Activated CD4-positive, alpha-beta T cell treated with anti-CD3 and anti-CD28 coated beads, Interleukin-2, amount 50 U/mL, for 1 hour (primary cell): Measurements from ENCODE around the gene TPI1.
A peak's percentile ranks its signal among the peaks of the same experiment; 100 is the strongest.
"Not testable (repeated sequence)": the region's sequence is repeated elsewhere in the genome, so short reads cannot be mapped to it uniquely, and the experiment has no call there.

ENCODE experiments used
- DNase-seq: peaks from one replicate; pipeline ENCODE4 v3.0.0-alpha.2; 2020

TPI1 gene

DNA sequence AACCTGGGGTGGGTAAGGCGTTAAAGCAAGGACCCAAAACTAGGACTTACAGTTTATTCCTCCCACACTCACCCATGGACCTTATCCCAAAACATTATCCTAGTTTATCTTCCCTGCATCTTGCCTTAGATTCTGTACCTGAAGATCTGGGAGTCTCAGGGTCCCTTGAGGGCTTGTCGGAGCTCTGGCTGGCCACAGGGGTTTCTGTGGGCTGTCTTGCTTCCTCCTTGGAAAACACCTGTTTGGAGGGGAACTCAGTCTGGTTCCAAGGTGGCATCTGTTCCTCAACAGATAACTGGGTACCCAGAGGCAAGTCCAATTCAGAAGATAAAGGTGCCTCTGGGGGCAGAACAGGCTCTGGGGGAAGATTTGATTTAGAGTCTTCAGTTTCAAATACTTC is 17.9 kb upstream of the TPI1 start:
- no peak for DNase-seq

DNA sequence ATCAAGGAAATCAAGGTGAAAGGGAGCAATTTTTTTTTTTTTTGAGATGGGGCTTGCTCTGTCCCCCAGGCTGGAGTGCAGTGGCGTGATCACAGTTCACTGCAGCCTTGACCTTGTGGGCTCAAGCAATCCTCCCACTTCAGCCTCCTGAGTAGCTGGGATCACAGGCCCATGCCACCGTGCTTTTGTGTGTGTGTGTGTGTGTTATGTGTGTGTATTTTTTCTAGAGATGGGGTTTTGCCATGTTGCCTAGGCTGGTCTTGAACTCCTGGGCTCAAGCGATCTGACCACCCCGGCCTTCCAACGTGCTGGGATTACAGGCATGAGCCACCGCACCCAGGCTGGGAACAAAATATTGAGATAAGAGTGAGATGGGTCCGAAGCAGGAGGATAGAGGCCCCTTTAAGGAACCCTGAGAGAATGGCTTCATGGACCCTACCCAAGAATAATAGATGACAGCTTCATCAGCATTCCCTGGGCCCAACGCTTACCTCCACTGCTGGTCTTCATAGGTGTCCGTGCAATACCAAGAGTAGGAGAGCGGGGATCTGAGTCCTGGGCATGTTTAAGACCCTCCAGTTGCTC is 17.3 kb upstream of the TPI1 start:
- DNase-seq = no peak

DNA sequence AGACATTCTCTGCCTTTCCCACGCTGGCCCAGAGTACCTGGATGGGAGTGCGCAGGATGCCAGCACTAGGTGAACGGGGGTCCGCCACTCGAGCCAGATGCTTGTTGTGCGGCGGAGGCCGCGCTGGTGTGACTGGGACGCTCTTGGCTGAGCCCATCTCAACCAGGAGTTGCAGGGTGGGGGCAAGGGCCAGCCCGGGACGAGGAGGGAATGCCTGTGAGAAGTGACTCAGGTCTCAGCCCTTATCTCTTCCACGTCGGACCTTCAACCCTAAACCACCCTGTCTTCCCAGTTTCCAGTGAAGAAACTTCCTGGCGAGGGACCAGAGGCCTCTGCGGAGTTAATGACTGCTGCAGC is 16.6 kb upstream of the TPI1 start:
- DNase-seq = no peak

DNA sequence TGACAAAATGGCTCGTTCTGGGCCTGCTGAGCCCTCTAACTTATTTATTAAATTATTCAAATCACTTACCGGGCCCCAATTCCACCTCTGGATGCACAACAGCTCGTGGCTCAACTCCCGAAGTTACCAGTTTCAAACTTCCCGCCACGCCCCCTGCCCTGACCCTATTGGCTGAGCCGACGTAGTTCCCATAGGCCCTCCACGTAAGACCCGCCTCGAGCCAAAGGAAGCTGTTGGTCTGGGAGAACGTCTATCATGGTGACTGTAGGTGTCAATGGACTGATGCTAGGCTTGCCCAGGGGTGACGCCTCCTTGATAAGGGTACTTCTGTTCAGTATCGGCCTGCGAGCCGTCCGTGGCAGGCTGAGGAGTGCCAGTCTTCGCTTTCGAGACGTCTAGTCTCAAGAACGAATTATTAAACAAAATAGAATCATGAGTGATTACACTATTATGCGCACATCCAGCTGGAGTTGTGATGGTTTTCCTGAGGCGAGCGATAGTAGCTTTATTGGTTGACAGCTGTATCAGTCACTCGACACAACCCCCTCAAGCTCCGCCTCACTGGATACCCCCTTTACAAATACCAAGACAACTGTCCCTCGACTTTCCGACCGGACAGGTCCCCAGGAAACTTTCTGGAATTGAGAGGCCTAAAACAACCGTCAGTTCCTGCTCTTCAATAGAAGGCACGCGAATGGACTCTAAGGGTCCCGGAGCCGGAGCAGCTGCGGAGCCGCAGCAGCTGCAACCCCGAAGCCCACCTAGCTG is 16.0 kb upstream of the TPI1 start, which contains the start of gene CDCA3:
Gene CDCA3 (minus strand): TSS at position 134 of the 768 bp plus-strand sequence. CDS start 334 bp downstream, outside the sequence.
- peak; percentile 88 for DNase-seq

DNA sequence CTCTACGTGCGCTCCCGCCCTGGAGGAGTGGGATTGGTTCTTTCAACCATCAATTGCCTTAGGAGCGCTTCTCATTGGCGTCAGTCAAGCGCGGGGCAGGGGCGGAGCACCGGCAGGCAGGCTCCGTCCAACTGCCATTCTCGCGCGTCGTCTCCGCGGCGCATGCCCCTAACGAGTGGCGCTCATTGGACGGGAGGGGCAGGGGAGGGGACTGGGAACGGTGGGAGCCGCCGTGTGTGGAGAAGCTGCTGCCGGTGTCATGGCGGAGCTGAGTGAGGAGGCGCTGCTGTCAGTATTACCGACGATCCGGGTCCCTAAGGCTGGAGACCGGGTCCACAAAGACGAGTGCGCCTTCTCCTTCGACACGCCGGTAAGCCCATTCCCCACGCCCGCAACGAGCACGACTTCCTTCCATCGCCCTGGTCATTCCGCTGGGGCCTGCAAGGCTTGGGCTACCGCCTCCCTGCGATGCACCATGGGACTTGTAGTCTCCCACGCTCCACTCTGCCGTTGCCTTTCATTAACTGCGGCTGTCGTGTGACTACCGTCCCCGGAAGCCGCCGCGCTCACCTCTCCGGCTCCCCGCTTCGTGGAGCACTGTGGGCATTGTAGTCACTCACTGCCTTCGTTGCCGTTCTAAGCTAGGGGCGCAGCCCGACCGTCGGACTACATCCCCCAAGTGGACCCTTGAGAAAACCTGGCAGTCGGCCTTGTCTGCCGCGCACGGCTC is 15.2 kb upstream of the TPI1 start, which contains the start of gene USP5:
Gene USP5 (plus strand): TSS at position 230 of the 730 bp plus-strand sequence. CDS start 30 bp downstream, at position 260.
- peak; percentile 97 for DNase-seq

DNA sequence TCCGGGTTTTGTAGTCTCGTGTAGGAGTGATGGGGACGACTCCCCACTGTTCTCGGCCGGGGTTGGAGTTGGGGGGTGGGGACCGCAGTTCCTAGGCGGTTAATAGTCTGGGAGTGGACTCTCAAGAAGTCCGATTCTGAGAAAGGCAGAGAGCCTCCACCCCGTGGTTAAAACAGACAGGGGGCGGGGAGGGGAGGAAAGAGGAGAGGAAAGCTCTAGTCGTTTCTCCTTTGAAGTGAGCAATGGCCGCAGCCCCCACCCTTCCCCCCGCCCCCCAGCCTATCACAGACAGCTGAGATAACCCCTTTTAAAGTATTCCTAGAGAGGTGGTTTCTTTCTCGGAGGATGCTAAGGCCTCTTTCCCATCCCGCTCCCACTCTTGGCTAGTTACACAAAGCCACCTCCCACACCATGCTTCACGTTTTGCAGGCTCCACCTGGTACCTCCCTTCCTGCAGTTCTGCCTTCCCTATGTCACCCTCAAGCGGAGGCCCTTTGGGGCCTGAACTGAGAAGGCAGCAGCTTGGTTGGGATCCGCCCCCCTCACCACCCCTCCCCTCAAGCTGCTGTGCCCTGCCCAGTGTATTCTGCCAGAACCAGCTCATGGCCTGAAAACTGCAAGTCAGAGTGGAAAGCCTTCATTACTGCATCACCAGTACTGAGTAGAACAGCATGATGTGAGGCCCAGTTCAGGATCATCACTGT is 14.5 kb upstream of the TPI1 start:
- peak; percentile 54 for DNase-seq

DNA sequence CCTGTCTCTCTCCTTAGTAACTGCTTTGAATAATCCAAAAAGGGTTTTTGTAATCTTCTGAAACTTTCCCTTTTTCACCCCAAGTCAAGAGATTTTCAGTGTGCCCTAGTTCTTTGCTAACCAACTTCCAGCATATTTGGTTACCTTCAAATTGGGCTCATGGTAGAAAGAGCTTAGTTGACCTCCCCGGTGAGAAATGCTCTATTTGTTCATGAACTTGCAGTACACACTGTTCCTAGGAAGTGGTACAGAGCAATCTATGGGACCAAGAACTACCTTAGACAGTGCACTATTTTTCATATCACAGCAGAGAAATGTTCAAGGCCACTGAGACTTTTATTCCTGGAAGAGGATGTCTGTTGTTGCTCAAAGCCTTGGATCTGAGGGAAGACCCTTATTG is 13.7 kb upstream of the TPI1 start:
- no peak for DNase-seq

DNA sequence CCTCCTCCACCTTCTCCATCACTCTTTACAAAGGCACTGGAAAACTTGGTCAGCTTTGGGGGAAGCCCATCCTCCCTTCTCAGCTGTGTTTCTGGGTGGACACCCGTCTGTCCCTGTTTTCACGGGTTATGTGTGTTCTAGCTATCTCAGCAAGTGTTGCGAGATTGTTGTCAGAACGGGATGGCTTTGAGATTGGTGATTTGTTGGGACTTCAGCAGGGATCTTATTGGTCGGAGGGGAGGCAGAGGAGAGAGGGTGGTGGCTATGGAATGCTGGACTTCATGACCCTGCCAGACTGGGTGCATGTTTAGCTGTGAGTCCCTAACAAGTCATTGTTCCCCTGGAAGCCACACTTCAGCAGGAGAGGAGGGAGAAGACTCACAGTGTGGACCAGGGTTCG is 13.3 kb upstream of the TPI1 start:
- no peak for DNase-seq

DNA sequence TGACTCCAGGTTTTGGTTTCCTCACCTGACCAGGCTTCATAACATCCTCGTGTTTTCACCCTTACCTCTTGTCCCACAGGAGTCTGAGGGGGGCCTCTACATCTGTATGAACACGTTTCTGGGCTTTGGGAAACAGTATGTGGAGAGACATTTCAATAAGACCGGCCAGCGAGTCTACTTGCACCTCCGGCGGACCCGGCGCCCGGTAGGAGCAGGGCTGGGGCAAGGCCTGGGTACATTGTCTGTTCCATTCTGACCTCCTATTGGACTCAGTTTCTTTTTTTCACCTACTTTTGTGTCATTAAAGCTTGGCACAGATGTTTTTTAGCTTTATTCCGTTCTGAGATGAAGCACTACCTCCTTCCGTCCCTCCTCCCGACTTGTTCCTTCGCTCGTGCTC is 12.0 kb upstream of the TPI1 start:
- no peak for DNase-seq

DNA sequence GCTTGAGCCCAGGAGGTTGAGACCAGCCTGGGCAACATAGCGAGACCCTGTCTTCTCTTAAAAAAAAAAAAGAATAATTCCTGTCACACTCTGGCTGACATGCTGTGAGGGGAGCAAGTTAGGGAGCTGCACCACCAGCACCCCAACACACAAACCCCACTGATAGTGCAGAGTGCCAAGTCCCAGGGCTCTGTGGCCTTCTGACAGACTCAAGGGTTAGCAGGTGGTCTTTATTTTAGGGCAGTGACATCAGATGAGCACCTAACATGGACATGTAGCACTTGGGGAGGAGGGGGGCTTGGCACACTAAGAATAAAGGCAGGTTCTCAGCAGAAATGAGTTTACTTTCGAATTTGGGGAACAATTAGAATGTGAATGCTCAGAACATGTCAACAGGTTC is 8.5 kb upstream of the TPI1 start:
- no peak for DNase-seq

DNA sequence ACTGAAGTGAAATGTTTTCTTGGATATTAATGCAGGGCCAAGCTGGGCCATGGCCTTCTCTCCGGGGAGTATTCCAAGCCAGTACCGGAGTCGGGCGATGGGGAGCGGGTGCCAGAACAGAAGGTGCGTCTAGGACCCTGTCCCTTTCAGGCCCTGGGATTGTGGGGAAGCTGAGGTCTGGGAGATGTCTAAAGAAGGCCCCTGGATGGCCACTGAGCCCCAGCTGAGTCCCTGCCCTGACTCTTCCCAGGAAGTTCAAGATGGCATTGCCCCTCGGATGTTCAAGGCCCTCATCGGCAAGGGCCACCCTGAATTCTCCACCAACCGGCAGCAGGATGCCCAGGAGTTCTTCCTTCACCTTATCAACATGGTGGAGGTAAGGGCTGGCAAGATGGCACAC is 7.2 kb upstream of the TPI1 start:
- no peak for DNase-seq

DNA sequence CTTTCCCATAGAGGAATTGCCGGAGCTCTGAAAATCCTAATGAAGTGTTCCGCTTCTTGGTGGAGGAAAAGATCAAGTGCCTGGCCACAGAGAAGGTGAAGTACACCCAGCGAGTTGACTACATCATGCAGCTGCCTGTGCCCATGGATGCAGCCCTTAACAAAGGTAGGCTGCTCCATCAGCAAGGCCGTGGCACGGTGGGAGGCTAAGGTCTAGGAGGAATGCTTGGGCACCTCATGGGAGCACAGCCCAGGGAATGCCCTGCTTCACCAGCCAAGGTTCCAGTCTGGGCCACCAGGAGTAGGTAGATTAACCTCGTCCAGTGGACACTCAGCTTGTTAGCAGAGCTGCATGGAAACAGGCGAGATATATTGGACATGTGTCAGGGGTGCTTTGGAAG is 6.4 kb upstream of the TPI1 start:
- no peak for DNase-seq

DNA sequence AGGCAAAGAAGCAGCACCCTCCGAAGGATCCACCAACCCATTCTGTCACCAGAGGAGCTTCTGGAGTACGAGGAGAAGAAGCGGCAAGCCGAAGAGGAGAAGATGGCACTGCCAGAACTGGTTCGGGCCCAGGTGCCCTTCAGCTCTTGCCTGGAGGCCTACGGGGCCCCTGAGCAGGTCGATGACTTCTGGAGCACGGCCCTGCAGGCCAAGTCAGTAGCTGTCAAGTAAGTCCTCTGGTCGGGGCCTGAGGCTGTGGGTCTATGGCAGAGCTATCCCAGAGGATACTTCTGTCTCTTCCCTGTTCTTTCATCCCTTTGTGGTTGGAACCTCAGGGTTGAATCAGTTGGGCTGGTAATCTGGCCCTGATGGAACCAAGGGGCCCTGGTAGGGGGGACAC is 5.9 kb upstream of the TPI1 start:
- no peak for DNase-seq

DNA sequence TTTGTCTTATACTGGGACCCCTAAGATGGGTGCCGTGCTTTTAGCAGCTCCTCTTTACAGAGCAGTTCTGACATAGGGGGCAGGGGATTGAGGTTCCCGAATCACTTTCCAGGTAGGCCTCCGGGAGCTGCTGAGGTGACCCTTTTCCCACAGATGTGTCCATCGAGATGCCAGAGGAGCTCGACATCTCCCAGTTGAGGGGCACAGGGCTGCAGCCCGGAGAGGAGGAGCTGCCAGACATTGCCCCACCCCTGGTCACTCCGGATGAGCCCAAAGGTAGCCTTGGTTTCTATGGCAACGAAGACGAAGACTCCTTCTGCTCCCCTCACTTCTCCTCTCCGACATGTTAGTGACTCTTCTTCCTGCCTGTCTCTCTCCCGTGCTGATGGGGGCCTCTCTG is 4.3 kb upstream of the TPI1 start:
- DNase-seq = no peak

DNA sequence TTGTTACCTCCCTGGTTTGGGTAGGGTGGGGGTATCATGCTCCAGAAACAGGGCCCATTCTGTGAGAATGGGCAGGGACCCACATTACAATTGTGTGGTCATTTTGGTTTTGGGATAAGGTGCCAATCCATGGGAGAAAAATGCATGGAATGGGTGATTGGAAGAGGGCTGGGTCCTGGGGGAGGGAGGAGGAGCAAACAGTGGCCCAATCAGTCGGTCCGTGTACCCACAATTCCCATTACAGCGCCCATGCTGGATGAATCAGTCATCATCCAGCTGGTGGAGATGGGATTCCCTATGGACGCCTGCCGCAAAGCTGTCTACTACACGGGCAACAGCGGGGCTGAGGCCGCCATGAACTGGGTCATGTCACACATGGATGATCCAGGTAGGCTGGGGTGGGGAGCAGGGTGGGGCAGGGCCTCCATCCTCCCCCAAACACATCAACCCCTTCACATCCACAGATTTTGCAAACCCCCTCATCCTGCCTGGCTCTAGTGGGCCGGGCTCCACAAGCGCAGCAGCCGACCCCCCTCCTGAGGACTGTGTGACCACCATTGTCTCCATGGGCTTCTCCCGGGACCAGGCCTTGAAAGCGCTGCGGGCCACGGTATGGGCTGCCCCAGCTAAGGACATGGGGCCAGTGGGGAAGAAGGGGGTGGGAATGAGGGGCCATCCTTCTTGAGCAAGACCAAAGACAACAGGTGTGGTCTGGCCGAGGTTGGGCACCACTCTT is 3.6 kb upstream of the TPI1 start:
- DNase-seq = no peak

DNA sequence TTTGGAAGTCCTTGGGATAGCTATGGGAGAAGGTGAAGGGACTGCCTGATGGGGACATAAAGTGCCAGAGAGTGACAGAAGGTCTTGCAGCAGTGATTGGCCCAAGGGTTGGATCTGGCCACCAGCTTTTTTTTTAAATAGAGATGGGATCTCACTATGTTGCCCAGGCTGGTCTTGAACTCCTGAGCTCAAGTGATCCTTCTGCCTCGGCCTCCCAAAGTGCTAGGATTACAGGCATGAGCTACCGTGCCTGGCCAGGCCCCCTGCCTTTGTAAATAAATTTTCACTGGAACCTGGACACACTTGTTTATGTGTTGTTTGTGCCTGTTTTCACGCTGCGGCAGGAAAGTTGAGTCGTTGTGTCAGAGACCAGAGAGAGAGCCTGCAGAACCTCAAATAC is 2.0 kb upstream of the TPI1 start:
- DNase-seq = not testable (repeated sequence)

DNA sequence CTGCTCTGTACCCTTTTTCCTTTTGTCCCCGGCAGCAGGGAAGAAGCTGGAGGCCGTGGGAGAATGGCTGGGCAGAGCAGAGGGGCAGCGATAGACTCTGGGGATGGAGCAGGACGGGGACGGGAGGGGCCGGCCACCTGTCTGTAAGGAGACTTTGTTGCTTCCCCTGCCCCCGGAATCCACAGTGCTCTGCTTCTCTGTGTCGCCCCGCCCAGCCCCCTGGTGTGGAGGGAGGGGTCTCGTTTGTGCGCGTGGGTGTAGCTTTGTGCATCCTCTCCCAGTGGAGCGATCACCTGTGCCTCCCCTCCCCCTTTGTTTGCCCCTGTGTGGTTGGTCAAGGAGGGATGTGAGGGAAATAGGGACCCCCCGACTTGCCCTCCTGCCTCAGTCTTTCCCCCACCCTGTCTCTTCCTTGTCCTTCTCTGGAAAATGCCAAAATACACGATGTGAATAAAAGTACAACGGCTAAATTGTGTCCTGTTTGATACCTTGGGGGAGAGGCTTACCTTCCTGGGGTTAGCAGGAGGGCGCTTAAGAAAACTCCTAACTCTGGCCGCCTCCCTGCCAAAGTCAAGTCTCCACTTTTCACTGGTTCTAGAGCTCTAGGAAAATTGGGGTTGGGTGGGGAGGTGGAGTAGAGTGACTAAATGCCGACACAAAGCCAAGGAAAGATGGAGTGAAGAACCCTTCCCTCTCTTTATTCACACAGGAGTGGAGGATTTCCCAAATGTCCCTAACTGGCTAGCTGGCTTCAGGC is 990 bp upstream of the TPI1 start:
- DNase-seq = no peak

DNA sequence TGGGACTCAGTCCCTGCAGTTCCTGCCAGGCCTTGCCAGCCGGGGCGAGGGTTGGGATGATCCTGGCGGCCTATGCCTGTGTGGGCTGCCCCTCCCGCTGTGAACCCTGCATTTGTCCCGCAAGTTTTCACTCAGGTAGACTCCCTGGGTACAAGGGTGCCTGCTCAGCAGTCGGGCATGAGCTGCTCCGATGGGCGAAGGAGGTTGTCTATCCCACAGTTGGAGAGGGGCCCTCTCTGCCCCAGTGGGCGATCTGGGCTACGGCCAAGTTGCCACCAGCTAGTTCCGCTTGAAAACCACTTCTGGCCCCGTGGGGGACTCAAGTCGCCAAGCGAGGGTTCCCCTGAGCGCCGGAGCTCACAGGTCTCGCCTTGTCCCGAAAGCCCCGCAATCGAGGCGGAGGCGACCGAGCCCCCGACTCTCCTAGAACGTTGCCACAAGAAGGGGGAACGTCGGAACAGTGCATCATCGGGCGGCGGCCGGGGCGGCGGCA is 365 bp upstream of the TPI1 start:
- DNase-seq = no peak

DNA sequence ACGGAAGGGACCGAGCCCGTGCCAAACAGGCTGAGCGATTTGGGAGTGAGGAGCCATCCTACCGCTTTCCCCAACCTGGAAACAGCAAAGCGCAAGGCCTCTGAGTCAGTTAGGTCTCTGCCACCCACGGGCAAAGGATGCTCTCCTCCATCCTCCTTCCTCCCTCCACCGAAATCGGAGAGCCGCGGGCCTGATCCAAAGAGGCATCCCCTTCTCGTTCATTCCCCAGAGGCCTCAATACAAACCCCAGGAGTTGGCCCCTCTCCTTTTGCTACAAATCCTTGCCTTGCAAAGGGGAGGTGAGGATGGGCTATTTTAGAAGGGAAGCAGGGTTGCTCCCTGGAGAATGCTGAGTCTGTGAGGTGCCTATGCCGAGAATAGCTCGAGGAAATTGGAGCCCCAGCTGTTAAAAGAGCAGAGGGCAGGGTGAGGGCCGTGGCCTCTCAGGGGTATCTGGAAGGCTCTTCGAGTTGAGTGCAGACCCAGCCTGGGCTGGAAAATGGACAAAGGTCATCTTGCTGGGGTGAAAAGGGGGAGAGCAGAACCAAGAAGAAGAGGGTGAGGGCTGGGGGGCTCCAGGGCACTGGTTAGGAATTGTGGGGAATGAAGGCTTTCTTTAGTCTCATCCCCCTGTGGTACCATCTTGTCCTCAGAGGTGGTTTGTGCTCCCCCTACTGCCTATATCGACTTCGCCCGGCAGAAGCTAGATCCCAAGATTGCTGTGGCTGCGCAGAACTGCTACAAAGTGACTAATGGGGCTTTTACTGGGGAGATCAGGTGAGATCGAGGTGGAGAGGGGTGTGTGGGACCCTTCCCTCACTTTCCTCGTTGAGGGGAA is 1.1 kb downstream of the TPI1 start:
- no peak for DNase-seq
